HG02938 (cell line): ENCODE results near the gene TTC28.

Experiments used
- ATAC-seq: cut with Tn5 transposase; IDR thresholded peaks from one replicate; pipeline ENCODE4 v1.9.1; 2021; ENCODE audit warnings: mild to moderate bottlenecking, moderate library complexity; ENCODE audit not compliant: unreplicated experiment

Gene TTC28

GRCh38 chr22:27998511-27999410 lies 680.9 kb downstream of the TTC28 start:
- ATAC-seq, result no peak

- no peak for ATAC-seq
These were observed 682.1 kb downstream of the TTC28 start for GRCh38 chr22:27997538-27997937.

- no peak for ATAC-seq
These were observed 682.7 kb downstream of the TTC28 start for GRCh38 chr22:27996981-27997380.

- ATAC-seq, result no peak
These were observed 683.1 kb downstream of the TTC28 start for GRCh38 chr22:27996529-27996925.

- no peak for ATAC-seq
These were observed 683.7 kb downstream of the TTC28 start for GRCh38 chr22:27995801-27996528.

- no peak for ATAC-seq
These were observed 684.9 kb downstream of the TTC28 start for GRCh38 chr22:27994481-27995331.

GRCh38 chr22:27993774-27994350 lies 685.8 kb downstream of the TTC28 start:
- ATAC-seq, result no peak

- ATAC-seq, result no peak
These were observed 686.4 kb downstream of the TTC28 start for GRCh38 chr22:27993201-27993635.

- no peak for ATAC-seq
These were observed 687.1 kb downstream of the TTC28 start for GRCh38 chr22:27992294-27993165.

- ATAC-seq, result no peak
These were observed 687.9 kb downstream of the TTC28 start for GRCh38 chr22:27991586-27992293.

GRCh38 chr22:27990879-27991278 lies 688.8 kb downstream of the TTC28 start:
- no peak for ATAC-seq

- ATAC-seq, result no peak
These were observed 689.2 kb downstream of the TTC28 start for GRCh38 chr22:27990451-27990840.

- ATAC-seq, result no peak
These were observed 689.7 kb downstream of the TTC28 start for GRCh38 chr22:27989758-27990450.

GRCh38 chr22:27988704-27989103 lies 690.9 kb downstream of the TTC28 start:
- ATAC-seq, result no peak

GRCh38 chr22:27987557-27987956 lies 692.1 kb downstream of the TTC28 start:
- no peak for ATAC-seq

- no peak for ATAC-seq
These were observed 692.7 kb downstream of the TTC28 start for GRCh38 chr22:27986937-27987336.

- no peak for ATAC-seq
These were observed 693.2 kb downstream of the TTC28 start for GRCh38 chr22:27986459-27986858.
